Lower leg skin (tissue), 3 donors: ENCODE data around the gene KAZN.
"Not testable (repeated sequence)": the region's sequence is repeated elsewhere in the genome, so short reads cannot be mapped to it uniquely, and the experiment has no call there.

Experiments
- POLR2A ChIP-seq, 2 donors: fragments of 450-650 bp; IDR thresholded peaks; one replicate each; pipeline ENCODE4 v1.6.1; 2016 to 2017; ENCODE audit warnings: antibody characterized with exemption in 2 of 2, mild to moderate bottlenecking in 1 of 2, moderate library complexity in 1 of 2
- TF ChIP-seq, protein P1 (sequence below), 3 donors: fragments of 450-650 bp; IDR thresholded peaks; one replicate each; pipeline ENCODE4 v1.5.1; 2016; ENCODE audit warnings: antibody characterized with exemption in 3 of 3, mild to moderate bottlenecking in 3 of 3, moderate library complexity in 2 of 3

DNA sequence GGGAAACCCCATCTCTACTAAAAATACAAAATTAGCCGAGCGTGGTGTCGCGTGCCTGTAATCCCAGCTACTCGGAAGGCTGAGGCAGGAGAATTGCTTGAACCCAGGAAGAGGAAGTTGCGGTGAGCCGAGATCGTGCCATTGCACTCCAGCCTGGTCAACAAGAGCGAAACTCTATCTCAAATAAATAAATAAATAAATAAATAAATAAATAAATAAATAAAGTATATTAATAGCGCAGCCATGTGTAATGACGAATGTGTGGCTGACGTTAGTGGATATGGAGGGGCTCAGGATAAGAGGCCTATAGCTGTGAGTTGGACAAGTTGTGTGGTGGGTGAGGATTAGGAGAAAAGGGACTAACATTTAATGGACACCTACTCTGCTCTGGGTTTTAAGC, 18.2 kb upstream of the KAZN start:
- TF ChIP-seq, protein P1, sequence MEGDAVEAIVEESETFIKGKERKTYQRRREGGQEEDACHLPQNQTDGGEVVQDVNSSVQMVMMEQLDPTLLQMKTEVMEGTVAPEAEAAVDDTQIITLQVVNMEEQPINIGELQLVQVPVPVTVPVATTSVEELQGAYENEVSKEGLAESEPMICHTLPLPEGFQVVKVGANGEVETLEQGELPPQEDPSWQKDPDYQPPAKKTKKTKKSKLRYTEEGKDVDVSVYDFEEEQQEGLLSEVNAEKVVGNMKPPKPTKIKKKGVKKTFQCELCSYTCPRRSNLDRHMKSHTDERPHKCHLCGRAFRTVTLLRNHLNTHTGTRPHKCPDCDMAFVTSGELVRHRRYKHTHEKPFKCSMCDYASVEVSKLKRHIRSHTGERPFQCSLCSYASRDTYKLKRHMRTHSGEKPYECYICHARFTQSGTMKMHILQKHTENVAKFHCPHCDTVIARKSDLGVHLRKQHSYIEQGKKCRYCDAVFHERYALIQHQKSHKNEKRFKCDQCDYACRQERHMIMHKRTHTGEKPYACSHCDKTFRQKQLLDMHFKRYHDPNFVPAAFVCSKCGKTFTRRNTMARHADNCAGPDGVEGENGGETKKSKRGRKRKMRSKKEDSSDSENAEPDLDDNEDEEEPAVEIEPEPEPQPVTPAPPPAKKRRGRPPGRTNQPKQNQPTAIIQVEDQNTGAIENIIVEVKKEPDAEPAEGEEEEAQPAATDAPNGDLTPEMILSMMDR (IDR thresholded peaks at IDR 0.05): not testable (repeated sequence)
- TF ChIP-seq POLR2A (IDR thresholded peaks at IDR 0.05): not testable (repeated sequence)
